ENCODE results near the gene CMSS1.

GRCh38 chr3:99931059-99931458 is 113.4 kb downstream of the CMSS1 start:
- TF ChIP-seq CTCF (IDR thresholded peaks at IDR 0.05) (no peak), POLR2A (IDR thresholded peaks at IDR 0.05) (no peak)

Data from heart left ventricle (tissue), 13 donors.